T-helper 17 cell (primary cell): ENCODE results near the gene PVALEF. TPM values are rescaled to one million over a fixed set of nuclear protein-coding genes. Genes with fewer than 3 reads are reported as not detected.
"Not testable (repeated sequence)": the region's sequence is repeated elsewhere in the genome, so short reads cannot be mapped to it uniquely, and the experiment has no call there.

Source experiments
- ATAC-seq: fragments of 150-1000 bp; cut with Tn5 transposase; 2 replicates; pipeline ENCODE4 v1.10.0; 2021; ENCODE audit warnings: mild to moderate bottlenecking, moderate library complexity
- DNase-seq, 3 donors: peaks; one replicate each; pipeline versions ENCODE4 v3.0.0 to v3.0.0-alpha.2; 2020 to 2021
- H3K9me3 ChIP-seq: one replicate; pipeline ENCODE4 v1.7.0; 2013; ENCODE audit warnings: low read length, mild to moderate bottlenecking; ENCODE audit not compliant: control insufficient read depth, poor library complexity, severe bottlenecking
- H3K27ac Mint-ChIP-seq: one replicate; pipeline ENCODE4 v1.8.0; 2022; ENCODE audit warnings: mild to moderate bottlenecking, moderate library complexity, mixed read lengths
- H3K27me3 Mint-ChIP-seq: one replicate; pipeline ENCODE4 v1.8.0; 2022; ENCODE audit warnings: mixed read lengths
- H3K36me3 Mint-ChIP-seq: one replicate; pipeline ENCODE4 v1.8.0; 2022; ENCODE audit warnings: low read depth, mixed read lengths
- H3K4me1 Mint-ChIP-seq: one replicate; pipeline ENCODE4 v1.8.0; 2022; ENCODE audit warnings: mild to moderate bottlenecking, mixed read lengths
- H3K4me3 Mint-ChIP-seq: one replicate; pipeline ENCODE4 v1.8.0; 2022; ENCODE audit warnings: mild to moderate bottlenecking, moderate library complexity, mixed read lengths
- total RNA-seq, 4 donors: library from RNA in 2 of 4; stranded (reverse) in 2 of 4; gene quantifications; one replicate each; pipeline ENCODE4 v1.2.3 and lab custom pipeline; 2022 to 2026

PVALEF gene
- total RNA-seq, 2 donors from 2014 or later, result not detected

DNA sequence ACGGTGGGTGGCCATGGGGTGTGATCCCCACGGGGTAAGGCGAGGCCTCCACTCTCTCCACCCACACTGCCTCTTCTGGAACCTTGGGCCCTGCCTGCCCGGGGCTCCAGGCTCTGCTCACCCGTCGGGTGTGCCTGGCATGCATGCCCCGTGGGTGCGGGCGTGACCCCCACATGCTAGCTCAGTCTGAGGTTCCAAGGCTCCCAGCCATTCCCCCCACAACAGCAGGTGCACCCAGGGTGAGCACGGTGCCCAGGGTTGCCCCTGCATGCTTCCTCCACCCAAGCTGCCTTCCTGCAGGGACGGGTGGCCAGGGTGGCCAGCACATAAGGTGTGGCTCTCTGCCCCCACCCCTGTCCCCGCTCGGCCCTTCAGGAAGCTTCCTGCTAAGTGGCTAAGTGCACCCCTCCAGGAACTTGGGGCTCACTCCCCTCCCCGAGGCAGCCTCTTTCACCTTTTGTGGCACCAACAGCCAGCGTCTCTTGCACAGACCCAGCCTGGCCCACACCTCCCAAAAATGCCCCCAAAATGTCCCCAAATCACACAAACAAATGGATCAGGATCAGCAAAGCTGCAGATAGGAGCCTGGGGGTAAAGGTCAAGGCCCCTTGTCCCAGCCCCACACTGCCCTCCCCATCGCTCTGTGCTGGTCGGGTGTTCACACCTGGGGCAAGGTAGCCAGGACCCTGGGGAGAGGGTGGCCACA, 21.4 kb upstream of the PVALEF start:
- Mint-ChIP-seq H3K4me1 (no peaks in the 10 kb centered on the region), H3K4me3 (no peak overlapping the region), H3K27ac (no peak overlapping the region), H3K36me3 (no peaks in the 10 kb centered on the region), H3K27me3 (peaks cover 7% of the 10 kb centered on the region)
- DNase-seq (no peak), ATAC-seq (no peak)
- no peaks in the 10 kb centered on the region for H3K9me3 ChIP-seq

DNA sequence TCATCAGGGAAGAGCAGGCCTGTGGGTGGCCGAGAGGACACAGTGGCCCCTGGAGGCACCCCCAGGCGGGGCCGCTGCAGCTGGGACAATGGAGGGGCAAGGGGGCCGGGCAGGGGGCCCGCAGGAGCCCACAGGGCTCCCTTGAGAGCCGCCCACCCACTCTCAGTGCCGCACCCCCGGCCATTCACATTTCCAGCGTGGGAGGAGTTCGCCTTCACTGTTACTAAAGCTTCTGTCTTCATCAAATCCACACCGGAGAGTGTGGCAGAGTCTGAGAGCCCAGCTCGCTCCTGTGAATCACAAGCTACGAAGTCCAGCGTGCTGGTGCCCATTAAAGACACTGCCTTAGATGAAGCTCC, 20.9 kb upstream of the PVALEF start:
- no peak for DNase-seq
- no peak overlapping the region for H3K4me3 Mint-ChIP-seq
- no peak for ATAC-seq
- no peaks in the 10 kb centered on the region for H3K9me3 ChIP-seq
- H3K27me3 Mint-ChIP-seq, result peaks cover 7% of the 10 kb centered on the region
- no peaks in the 10 kb centered on the region for H3K36me3 Mint-ChIP-seq
- no peaks in the 10 kb centered on the region for H3K4me1 Mint-ChIP-seq
- no peak overlapping the region for H3K27ac Mint-ChIP-seq

DNA sequence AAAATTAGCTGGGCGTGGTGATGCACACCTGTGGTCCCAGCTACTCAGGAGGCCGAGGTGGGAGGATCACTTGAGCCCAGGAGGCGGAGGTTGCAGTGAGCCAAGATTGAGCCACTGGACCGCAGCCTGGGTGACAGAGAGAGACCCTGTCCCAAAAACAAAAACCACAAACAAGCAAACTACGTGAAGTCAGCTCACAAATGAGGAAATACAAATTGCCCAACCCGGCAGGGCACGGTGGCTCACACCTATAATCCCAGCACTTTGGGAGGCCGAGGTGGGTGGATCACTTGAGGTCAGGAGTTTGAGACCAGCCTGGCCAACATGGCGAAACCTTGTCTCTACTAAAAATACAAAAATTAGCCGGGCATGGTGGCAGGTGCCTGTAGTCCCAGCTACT, 19.1 kb upstream of the PVALEF start:
- not testable (repeated sequence) for H3K4me1 Mint-ChIP-seq, DNase-seq, H3K9me3 ChIP-seq, H3K36me3 Mint-ChIP-seq, ATAC-seq, H3K27ac Mint-ChIP-seq
- H3K27me3 Mint-ChIP-seq, result peaks cover 13% of the 10 kb centered on the region
- H3K4me3 Mint-ChIP-seq, result peak overlapping the region; percentile 31

DNA sequence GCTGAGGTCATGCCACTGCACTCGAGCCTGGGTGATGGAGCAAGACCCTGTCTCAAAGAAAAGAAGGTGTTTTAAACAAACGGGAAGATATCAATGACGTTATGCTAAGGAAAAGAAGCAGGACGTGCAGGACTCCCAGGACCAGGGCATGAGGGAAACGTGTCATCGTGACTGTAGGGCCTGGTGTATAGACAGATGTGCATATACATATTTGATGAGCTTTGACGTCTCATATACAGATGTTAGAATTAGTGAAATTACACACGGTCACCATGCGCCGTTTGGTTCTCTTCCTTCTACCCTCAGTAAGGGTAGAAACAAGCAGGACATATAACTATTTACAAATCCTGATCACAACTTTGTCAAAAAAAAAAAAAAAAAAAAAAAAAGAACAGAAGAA, 17.6 kb upstream of the PVALEF start:
- H3K9me3 ChIP-seq, result no peaks in the 10 kb centered on the region
- ATAC-seq (no peak), DNase-seq (no peak)
- Mint-ChIP-seq H3K4me1 (no peaks in the 10 kb centered on the region), H3K36me3 (no peaks in the 10 kb centered on the region), H3K4me3 (no peak overlapping the region), H3K27ac (no peak overlapping the region), H3K27me3 (peaks cover 13% of the 10 kb centered on the region)

DNA sequence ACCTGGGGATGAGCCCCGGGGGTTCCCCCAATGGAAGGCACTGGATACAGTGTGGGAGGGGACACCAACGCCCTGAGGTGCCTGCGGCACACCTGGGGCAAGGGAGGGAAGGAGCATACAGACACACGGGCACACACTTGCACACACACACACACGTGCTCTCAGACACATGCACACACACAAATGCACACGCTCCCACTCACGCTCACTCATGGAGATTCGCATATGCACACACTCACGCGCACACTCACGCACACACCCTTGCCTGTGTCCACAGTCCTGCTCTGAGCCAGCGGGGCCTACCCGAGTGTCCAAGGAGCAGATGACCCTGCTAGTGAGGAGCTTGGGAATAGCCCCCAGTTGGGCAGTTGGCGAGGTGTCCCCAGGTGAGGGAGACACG, 16.7 kb upstream of the PVALEF start:
- DNase-seq, result no peak
- no peak overlapping the region for H3K4me3 Mint-ChIP-seq
- no peaks in the 10 kb centered on the region for H3K9me3 ChIP-seq
- no peak overlapping the region for H3K27ac Mint-ChIP-seq
- H3K36me3 Mint-ChIP-seq, result no peaks in the 10 kb centered on the region
- peaks cover 2% of the 10 kb centered on the region for H3K4me1 Mint-ChIP-seq
- no peak for ATAC-seq
- peaks cover 15% of the 10 kb centered on the region for H3K27me3 Mint-ChIP-seq

DNA sequence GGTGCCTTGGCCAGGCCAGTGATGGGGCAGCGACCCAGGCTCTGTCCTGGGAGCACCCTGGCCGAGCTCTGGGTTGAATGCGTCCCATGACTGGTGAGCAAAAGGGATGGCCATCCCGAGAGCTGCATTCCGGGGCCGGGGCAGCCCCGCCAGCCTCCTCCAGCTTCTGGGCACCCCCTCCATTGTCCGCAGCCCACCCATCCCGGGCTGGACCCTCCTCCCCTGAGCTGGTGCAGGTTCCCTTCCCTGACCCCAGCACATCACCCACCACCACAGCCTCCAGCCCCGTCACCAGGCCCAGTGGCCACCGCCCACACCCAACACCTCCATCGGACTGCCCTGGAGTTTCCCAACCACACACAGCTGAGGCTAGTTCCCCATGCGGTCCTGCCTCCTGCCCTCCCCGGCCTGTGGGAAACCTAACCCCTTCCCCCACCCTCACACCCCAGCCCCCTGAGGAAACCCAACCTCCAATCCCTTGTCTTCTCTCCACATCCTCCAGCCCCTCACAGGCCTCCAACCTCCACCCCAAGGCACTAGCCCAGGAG, 16.2 kb upstream of the PVALEF start:
- no peaks in the 10 kb centered on the region for H3K9me3 ChIP-seq
- no peak overlapping the region for H3K4me3 Mint-ChIP-seq
- H3K27ac Mint-ChIP-seq, result no peak overlapping the region
- peaks cover 12% of the 10 kb centered on the region for H3K27me3 Mint-ChIP-seq
- H3K4me1 Mint-ChIP-seq, result peaks cover 3% of the 10 kb centered on the region
- no peak for DNase-seq
- ATAC-seq, result no peak
- H3K36me3 Mint-ChIP-seq, result no peaks in the 10 kb centered on the region

DNA sequence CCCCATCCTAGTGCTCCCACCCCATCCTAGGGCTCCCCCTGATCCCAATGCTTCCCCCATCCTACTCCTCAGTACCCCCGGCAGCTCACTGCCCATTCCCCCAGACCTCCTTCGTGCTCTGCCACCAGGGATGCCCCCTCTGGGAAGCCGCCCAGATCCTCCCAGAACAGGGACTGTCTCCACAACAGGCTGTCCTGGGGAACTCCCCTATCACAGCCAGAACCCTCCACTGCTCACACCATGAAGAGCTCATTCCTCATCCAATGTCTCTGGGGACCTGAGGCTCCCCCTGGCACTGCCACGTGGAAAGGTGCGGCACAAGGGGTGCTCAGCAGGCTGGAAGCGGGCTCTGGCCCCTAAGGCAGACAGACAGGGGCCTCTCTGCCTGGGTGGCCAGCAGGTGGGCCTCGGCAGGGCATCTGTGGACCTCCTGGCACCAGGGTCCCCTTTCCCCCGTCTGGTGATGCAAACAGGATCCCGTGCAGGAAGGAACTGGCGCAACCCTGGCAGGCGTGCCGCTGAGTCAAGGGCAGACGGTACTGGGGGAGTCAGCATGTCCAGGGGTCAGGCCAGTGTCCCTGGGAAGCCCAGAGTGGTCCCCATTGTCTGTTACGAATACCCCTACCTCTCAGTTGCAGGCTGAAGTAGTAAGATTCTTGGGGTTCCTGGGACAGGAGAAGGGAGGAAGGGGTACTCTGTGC, 14.8 kb upstream of the PVALEF start:
- peaks cover 12% of the 10 kb centered on the region for H3K27me3 Mint-ChIP-seq
- ATAC-seq, result no peak
- no peaks in the 10 kb centered on the region for H3K36me3 Mint-ChIP-seq

DNA sequence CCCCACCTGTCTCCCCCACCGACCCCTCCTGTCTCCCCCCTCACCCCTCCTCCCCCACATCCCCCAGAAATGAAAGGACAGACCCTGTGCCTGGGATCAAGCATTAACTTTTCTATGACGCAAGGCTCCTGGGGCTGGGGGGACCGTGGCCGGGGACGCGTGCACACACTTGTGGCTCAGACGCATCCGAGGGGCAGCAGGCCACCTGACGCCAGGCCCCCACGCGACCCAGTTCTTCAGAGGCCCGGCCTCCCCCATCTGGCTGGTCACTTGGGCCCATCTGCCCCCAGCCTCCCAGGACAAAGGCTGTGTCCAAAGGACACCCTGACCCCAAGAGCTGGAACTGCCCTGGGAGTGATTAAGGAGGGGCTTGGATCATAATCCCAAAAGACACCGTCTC, 14.0 kb upstream of the PVALEF start:
- Mint-ChIP-seq H3K36me3 (no peaks in the 10 kb centered on the region), H3K4me1 (peaks cover 3% of the 10 kb centered on the region), H3K4me3 (no peak overlapping the region), H3K27me3 (peaks cover 12% of the 10 kb centered on the region), H3K27ac (no peak overlapping the region)
- H3K9me3 ChIP-seq, result no peaks in the 10 kb centered on the region
- DNase-seq (no peak), ATAC-seq (no peak)

More for the DNA sequence above, 14.8 kb upstream of the PVALEF start:
- H3K4me3 Mint-ChIP-seq, result no peak overlapping the region
- H3K27ac Mint-ChIP-seq, result peak overlapping the region; percentile 62
- DNase-seq, result no peak
- peaks cover 3% of the 10 kb centered on the region for H3K4me1 Mint-ChIP-seq
- no peaks in the 10 kb centered on the region for H3K9me3 ChIP-seq

DNA sequence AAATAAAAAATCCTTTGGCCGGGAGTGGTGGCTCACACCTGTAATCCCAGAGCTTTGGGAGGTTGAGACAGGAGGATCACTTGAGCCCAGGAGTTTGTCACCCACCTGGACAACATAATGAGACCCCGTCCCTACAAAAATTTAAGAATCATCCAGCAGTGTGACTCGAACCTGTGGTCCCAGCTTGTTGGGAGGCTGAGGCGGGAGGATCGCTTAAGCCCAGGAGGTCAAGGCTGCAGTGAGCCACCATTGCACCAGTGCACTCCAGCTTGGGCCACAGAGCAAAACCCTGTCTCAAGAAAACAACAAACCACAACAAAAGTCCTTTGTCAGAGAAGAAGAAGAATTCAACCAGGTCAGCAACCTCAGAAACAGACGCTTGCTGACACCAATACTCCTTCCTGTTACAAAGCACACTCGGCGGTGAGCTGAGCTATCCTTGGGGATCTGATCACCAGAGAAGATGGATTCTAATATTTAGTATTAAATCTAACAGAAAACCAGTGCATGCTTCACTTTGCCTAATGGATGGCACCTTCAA, 12.9 kb upstream of the PVALEF start:
- H3K9me3 ChIP-seq, result no peaks in the 10 kb centered on the region
- Mint-ChIP-seq H3K4me1 (peaks cover 3% of the 10 kb centered on the region), H3K36me3 (no peaks in the 10 kb centered on the region), H3K4me3 (no peak overlapping the region), H3K27ac (peak overlapping the region; percentile 68), H3K27me3 (peaks cover 12% of the 10 kb centered on the region)
- DNase-seq, result no peak
- ATAC-seq, result no peak

DNA sequence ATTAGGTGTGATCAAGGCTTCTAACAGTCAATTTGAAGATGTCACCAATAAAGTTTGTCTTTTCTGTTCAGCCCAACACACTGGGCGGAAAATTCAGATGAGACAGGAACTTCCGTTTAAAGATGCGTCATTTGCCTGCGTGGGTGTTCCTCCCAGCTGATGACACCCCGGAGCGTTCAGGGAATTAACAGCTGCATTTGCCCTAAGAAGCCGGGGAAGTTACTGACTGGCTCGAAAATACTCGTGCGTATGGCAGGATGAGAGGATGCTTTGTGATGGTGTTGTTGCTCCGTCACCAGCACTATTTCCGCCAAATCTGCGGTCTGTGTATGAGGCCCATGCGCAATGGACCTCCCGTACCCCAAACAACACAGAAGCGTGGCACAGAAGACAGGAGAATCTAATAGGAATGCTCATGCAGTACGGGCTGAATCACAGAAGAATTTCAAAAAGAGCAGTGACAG, 11.9 kb upstream of the PVALEF start:
- DNase-seq (no peak), ATAC-seq (peak; percentile 85)
- no peaks in the 10 kb centered on the region for H3K9me3 ChIP-seq
- Mint-ChIP-seq H3K27ac (peak overlapping the region; percentile 68), H3K27me3 (peaks cover 12% of the 10 kb centered on the region), H3K36me3 (no peaks in the 10 kb centered on the region), H3K4me1 (peaks cover 3% of the 10 kb centered on the region), H3K4me3 (peak overlapping the region; percentile 61)

DNA sequence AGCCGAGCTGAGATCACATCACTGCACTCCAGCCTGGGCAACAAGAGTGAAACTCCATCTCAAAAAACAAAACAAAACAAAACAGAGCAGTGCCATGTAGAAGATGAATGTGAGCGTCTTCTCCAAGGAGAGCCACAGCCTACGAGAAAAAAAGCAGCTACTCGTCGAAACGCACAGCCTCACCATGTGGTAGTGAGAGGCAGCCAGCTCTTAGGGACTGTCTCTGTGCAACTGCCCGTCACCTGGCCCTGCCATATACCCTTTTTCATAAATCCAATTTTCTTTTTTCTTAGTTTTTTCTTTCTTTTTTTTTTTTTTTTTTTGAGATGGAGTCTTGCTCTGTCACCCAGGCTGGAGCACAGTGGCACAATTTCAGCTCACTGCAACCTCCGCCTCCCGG, 11.3 kb upstream of the PVALEF start:
- not testable (repeated sequence) for ATAC-seq, H3K4me3 Mint-ChIP-seq, H3K27ac Mint-ChIP-seq, H3K9me3 ChIP-seq, H3K36me3 Mint-ChIP-seq, H3K4me1 Mint-ChIP-seq, DNase-seq
- H3K27me3 Mint-ChIP-seq, result peaks cover 12% of the 10 kb centered on the region

DNA sequence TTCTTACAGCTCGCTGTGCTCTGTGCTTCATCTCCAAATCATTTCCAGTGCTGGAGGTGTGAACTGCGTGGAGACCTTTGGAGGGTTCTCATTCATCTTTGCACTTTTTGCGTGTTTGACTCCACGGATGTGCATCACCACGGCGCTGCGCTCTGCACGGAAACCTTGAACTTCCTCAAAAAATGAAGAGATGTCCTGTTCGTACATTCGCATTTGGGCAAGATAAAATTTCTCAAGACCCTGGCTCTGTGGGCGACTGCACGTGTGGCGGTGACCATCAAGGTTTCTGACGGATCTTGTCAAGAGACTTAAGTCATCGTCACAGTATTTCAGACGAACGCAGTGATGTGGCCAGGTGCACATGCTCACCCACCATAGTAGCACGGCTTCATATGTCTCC, 10.3 kb upstream of the PVALEF start:
- Mint-ChIP-seq H3K4me1 (peaks cover 3% of the 10 kb centered on the region), H3K27me3 (peaks cover 12% of the 10 kb centered on the region), H3K4me3 (no peak overlapping the region), H3K36me3 (no peaks in the 10 kb centered on the region), H3K27ac (no peak overlapping the region)
- DNase-seq (no peak), ATAC-seq (no peak)
- H3K9me3 ChIP-seq, result no peaks in the 10 kb centered on the region

DNA sequence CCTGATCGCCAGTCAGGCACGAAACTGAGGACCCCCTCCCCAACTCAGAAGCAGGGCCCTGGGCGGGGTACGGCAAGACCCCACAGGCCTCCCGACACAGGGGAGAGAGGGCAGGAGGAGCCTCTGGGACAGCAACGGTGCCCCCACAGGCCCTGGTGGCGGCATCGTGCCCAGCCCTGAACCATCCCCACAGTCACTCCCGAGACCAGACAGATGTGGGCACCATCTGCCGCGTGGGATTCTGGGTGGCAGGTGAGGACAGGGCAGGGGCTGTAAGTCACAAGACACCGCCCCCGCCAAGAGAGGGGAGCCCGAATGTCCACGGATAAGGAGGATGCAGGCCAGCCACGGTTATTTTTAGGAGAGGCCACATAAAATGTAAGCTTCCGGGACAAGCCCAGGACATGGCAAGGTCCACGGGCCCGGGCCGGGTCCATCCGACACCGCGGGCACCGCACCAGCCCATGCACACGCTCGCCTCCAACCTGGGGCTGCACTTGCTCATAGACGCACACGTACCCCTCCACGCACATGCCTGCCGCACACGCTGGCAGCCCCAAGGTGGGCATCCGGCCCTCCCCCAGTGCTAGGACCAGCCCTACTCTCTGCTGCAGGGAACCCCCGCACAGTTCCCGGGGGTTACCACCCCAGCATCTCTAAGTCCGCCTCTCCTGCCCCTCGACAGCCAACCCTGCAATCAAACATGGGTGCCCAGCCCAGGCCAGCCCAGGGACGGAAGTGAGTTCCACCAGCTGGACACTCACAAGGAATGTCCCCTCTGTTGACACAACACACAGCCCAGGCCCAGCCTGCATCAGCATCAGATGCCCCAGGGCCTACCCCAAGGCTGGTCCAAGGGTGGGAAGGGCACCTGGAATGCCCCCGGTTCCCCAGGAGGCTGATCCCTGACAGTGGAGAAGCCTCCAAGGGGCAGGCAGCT, 8.2 kb upstream of the PVALEF start:
- peaks cover 18% of the 10 kb centered on the region for H3K27me3 Mint-ChIP-seq
- no peaks in the 10 kb centered on the region for H3K9me3 ChIP-seq
- no peaks in the 10 kb centered on the region for H3K36me3 Mint-ChIP-seq
- no peak for ATAC-seq
- peaks cover 9% of the 10 kb centered on the region for H3K4me1 Mint-ChIP-seq
- no peak overlapping the region for H3K4me3 Mint-ChIP-seq
- DNase-seq, result no peak
- H3K27ac Mint-ChIP-seq, result peak overlapping the region; percentile 43
